Nucleus accumbens (tissue), 56 donors: ENCODE data around the gene PRAMEF18.
"Not testable (repeated sequence)": the region's sequence is repeated elsewhere in the genome, so short reads cannot be mapped to it uniquely, and the experiment has no call there.

Experiments used
- DNase-seq, 56 donors: peaks; one replicate each; lab custom pipeline; 2025; lab: John Stamatoyannopoulos, UW

The PRAMEF18 gene, protein sequence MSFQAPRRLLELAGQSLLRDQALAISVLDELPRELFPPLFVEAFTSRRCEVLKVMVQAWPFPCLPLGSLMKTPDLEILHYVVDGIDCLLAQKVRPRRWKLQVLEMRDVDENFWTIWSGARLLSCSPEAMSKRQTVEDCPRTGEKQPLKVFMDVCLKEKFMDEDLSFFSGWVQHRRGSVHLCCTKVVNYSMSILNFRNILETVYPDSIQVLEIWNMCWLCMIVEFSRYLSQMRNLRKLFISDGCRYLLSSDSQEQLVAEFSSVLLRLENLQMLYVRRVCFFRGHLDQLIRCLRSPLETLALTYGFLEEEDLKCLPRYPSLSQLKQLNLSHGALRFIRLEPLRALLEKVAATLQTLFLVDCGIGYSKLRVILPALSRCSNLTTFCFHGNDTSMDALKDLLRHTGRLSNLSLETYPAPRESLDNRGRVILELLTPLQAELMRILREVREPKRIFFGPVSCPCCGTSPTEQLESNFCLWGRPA

DNA sequence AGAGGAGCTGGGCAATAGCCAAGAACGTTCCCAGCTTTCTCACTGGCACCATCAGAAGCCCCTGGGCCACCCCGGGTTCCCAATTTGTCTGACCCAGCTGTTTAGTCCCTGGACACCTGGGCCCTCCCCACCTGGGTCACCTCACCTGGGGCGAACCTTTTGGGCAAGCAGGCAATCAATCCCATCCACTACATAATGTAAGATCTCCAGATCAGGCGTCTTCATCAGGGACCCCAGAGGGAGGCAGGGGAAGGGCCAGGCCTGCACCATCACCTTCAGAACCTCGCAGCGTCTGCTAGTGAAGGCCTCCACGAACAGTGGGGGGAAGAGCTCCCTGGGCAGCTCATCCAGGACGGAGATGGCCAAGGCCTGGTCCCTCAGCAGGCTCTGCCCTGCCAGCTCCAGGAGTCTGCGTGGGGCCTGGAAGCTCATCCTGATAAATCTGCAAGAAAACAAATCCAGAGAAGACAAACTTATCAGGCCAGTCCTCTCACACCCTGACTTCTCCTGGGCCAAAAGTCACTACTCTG lies at the start of gene PRAMEF18:
Gene PRAMEF18 (minus strand): TSS at position 480 of the 530 bp plus-strand sequence. CDS start 48 bp downstream, at position 432.
- DNase-seq, result not testable (repeated sequence)

DNA sequence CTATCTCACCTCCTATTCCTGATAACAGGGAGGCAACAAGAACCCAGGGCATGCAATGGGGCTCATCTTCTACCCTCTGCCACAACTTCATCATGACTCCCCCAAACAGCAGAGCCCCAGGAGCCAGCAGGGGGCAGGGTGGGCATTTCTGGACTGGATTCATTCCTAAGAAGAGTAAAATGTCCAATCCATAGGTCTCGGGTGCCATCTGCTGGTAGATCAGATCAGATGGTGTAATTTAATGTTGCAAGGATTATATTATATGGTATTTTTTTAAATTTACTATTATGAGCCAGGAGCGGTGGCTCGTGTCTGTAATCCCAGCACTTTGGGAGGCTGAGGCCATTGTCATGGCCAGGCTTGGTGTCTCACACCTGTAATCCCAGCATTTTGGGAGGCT lies 39.2 kb upstream of the PRAMEF18 start:
- DNase-seq, result not testable (repeated sequence)

DNA sequence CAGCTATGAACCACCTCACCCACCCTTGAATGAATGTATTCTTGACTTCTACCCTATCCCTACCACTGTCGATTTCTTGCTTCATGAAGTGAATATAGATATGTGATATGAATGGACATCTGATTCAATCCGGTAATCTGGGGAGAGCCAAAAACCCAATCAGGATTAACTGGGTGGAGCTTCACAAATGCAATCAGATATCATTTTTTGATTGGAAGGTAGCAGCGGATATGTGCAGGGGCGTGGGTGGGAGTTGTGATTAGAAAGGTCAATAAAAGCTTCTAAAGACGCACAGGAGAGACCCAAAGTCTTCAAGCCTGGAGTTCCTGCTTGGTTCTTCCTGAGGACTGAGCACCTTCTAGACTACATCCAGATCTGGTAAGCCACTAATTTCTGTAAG lies 27.9 kb upstream of the PRAMEF18 start, which contains the start of gene PRAMEF5:
Gene PRAMEF5 (plus strand): TSS at position 301 of the 400 bp plus-strand sequence. CDS start 5,071 bp downstream, outside the sequence.
- DNase-seq, result not testable (repeated sequence)

DNA sequence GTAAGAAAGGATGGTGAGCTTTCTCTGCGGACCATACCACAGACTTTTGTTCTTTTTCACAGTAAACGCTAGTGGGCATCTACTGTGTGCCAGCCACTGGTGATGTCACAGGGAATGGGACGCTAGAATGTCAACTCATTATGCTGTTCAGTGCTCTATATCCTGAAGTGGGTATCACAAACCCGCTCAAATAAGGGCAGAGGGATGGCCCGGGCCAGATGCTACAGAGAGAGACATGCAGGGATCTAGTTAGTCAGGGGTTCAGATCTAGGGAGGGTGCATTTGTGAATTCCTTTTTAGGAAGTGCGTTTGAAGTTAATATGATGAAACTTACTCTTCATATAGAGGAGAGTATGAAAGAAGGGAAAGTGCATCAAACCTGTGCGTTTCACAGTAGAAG lies 21.2 kb upstream of the PRAMEF18 start:
- not testable (repeated sequence) for DNase-seq

DNA sequence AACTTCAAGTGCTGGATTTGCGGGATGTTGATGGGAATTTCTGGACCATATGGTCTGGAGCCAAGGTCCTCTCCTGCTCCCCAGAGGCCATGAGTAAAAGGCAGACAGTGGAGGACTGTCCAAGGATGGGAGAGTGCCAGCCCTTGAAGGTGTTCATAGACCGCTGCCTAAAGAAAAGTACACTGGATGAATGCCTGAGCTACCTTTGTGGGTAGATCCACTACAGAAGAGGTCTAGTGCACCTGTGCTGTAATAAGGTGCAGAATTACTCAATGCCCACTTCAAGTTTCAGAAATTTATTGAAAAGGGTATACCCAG lies 20.6 kb upstream of the PRAMEF18 start:
- DNase-seq, result not testable (repeated sequence)

DNA sequence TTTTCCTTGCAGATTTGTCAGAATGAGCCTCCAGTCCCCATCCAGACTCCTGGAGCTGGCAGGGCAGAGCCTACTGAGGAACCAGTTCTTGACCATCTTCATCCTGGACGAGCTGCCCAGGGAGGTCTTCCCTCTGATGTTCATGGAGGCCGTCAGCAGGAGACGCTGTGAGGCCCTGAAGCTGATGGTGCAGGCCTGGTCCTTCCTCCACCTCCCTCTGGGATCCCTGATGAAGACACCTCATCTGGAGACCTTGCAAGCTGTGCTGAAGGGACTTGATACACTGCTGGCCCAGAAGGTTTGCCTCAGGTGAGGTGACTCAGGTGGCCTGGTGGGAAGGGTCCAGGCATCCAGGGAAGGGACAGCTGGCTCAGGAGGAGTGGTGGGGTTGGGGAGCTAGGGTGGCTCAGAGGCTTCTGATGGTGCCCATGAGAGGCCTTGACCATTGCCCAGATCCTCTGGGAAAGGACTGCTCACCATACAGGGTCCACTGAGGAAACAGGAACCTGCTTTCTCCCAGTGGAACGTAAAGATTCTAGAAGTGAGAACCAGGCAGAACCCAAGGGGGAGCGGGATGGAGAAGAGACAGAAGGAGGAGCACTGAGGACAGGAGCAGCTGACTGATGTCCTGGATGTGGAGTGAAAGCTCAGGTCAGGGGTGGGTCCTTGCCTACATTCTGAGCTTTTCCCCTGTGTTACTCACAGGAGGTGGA lies 20.0 kb upstream of the PRAMEF18 start:
- not testable (repeated sequence) for DNase-seq

DNA sequence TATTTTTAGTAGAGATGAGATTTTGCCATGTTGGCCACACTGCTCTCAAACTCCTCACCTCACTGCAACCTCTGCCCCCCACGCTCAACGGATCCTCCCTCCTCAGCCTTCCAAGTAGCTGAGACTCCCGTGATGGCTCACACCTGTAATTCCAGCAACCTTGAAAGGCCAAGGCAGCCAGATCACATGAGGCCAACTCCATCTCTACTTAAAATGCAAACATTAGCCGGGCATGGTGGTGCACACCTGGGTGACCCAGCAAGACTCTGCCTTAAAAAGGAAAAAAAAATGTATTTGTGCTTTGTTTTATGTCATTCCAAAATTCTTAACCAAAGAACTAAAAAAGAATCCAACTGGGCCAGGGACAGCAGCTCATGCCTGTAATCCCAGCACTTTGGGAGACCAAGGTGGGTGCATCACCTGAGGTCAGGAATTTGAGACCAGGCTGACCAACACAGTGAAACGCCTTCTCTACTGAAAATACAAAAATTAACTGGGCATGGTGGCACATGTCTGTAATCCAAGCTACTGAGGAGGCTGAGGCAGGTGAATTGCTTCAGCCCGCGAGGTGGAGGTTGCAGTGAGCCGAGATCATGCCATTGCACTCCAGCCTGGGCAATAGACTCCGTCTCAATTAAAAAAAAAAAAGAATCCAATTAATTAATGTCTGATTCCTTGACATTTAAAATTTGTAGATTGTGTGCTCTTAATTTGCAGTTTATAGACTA lies 17.7 kb upstream of the PRAMEF18 start:
- DNase-seq, result not testable (repeated sequence)

DNA sequence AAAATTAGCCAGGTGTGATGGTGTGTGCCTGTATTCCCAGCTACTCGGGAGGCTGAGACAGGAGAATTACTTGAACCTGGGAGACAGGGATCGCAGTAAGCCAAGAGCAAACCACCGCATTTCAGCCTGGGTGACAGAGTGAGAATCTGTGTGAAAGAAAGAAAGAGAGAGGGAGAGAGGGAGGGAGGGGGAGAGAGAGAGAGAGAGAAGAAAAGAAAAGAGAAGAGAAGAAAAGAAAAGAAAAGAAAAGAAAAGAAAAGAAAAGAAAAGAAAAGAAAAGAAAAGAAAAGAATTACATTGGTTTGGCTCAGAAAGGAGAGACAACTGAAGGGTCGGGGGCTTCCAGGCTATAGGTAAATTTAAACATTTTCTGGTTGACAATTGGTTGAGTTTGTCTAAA lies 13.7 kb upstream of the PRAMEF18 start:
- DNase-seq, result not testable (repeated sequence)

DNA sequence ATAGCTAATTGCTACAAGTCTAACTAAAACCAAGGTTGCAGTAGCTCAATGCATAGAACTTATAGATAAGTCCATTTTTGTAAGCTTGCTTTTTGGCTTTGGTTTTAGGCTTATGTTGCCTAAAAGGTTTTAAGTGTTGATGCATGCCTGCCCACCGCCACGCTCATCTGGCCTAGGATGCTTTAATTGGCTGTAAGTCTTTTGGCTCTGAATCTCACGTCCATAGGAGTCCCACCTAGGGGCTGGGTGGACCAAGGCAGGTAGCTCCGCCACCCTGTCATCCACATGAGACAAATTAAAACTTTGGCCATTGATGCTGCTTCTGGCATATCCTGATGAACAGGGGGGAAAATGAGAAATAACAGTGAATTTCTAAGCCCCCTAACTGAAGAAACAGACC lies 11.6 kb upstream of the PRAMEF18 start:
- DNase-seq, result not testable (repeated sequence)

DNA sequence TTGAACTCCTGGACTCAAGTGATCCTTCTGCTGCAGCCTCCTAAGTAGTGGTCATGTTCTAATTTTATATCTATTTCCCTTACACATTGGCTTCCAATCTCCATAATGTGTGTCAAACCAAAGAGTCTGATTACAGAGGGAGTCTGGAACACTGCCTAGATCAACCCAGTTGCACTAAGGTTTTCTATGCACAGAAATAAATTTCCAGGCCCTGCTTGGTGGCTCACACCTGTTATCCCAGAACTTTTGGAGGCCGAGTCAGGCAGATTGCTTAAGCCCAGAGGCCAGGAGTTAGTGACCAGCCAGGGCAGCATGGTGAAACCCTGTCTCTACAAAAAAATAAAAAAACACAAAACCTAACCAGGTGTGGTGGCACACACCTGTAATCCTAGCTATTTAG lies 8.1 kb upstream of the PRAMEF18 start:
- not testable (repeated sequence) for DNase-seq

DNA sequence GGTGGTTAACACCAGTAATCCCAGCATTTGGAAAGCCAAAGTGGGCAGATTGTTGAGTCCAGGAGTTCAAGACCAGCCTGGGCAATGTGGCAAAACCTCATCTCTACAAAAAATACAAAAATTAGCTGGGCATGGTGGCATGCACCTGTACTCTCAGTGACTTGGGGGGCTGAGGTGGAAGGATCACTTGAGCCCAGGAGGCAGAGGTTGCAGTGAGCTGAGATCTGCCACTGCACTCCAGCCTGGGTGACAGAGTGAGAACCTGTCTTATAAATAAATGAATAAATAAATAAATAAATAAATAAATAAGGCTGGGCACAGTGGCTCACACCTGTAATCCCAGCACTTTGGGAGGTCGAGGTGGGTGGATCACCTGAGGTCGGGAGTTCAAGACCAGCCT lies 6.1 kb upstream of the PRAMEF18 start:
- DNase-seq, result not testable (repeated sequence)

DNA sequence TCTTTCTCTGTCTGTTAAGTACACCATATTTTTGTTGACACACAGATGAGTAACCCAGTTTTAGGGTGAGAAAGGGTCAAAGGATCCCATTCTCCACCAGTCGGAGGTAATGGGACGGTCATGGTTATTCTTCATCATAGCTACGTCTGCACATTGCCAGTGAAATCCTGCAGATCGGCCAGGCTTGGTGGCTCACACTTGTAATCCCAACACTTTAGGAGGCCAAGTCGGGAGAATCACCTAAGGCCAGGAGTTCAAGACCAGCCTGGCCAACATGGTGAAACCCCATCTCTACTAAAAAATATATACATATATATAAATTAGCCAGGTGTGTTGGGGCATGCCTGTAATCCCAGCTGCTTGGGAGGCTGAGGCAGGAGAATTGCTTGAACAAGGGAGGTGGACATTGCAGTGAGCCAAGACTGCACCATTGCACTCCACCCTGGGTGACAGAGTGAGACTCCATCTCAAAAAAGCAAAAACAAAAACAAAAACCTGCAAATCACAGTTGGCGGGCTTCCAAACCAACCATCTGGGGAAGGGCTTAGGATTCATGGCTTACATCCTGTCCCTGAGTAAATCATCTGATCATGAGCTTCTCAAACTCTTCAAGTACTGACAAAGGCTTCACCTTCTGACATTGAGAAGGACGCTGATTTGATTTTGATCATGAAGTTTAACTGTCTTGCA lies 5.3 kb upstream of the PRAMEF18 start:
- DNase-seq, result not testable (repeated sequence)

DNA sequence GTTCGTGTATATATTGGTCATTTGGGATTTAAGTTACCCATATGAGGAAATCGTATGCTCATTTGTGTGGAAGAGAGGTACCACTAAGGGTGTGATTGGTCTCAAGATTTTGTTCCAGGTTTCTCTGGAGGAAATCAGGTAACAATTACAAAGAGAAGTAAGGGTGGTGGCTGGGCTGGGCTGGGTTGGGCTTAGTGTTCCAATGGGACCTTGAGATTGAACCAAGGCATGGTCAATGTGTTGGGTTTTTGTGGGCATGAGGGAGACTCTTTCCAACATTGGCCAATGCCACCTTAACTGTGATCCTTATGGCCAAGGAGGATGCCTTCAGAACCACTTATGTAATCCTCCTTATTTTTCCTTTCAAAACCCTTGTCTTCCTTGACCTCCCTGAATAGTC lies 4.6 kb upstream of the PRAMEF18 start:
- not testable (repeated sequence) for DNase-seq

DNA sequence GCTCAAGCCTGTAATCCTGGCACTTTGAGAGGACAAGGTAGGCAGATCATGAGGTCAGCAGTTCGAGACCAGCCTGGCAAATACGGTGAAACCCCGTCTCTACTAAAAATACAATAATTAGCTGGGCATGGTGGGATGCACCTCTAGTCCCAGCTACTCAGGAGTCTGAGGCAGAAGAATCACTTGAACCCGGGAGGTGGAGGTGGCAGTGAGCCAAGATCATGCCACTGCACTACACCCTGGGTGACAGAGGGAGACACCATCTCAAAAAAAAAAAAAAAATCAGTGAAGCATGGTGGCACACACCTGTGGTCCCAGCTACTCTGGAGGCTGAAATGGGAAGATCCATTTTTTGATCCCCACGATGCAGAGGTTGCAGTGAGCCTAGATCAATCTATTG lies 4.1 kb upstream of the PRAMEF18 start:
- DNase-seq, result not testable (repeated sequence)

DNA sequence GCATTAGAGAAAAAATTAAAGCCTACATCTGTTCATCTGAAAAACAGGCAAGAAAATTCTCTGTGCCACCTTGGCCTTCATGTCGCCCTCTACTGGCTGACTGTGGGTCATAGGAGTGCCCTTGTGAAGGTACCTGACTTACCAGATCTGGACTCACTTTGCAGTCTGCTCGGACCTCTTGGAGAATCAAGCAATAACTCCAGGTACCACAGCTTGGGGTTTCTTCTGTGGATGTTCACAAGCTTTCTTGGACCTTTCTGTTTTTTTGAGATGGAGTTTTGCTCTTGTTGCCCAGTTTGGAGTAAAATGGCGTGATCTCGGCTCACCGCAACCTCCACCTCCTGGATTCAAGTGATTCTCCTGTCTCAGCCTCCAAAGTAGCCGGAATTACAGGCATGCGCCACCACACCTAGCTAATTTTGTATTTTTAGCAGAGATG lies 2.4 kb upstream of the PRAMEF18 start:
- peak in 2 of 56 donors; percentile 8 to 11 for DNase-seq

DNA sequence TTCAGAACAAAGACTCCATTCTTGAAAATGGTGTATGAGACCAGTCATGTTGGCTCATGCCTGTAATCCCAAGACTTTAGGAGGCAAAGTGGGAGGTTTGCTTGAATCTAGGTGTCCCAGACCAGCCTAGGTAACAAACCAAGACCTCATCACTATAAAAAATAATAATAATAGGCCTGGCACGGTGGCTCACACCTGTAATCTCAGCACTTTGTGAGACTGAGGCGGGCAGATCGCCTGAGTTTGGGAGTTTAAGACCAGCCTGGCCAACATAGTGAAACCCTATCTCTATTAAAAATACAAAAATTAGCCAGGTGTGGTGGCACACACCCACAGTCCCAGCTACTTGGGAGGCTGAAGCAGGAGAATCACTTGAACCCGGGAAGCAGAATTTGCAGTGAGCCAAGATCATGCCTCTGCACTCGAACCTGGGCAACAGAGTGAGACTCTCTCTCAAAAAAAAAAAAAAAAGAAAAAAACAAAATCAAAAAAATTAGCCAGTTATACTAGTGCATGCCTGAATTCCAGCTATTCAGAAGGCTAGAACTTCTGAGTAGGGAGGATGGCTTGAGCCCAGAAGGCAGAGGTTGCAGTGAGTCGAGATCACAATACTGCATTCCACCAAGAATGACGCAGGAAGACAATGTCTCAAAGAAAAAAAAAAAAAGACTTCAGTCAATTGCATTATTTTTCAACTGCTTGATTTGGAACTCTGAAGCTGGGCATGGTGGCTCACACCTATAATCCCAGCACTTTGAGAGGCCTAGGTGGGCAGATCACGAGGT lies 1.5 kb upstream of the PRAMEF18 start:
- not testable (repeated sequence) for DNase-seq

DNA sequence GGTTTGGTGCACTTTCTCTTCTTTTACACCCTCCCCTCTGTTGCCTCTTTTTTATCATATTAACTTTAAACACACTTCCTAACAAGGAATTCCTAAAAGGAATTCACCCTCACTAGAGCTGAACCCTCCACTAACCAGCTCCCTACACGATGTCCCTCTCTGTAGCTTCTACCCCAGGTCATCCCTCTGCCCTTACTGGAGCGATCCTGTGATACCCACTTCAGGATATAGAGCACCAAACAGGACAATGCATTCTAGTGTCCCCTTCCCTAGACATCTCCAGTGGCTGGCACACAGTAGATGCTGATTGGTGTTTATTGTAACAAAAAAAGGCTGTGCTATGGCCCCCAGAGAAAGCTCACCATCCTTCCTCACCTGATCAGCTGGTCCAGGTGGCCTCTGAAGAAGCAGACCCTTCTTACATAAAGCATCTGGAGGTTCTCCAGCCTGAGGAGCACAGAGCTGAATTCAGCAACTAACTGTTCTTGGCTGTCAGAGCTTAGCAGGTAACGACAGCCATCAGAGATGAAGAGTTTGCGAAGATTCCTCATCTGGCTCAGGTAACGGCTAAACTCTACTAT lies 1.4 kb downstream of the PRAMEF18 start:
- DNase-seq, result no peak

DNA sequence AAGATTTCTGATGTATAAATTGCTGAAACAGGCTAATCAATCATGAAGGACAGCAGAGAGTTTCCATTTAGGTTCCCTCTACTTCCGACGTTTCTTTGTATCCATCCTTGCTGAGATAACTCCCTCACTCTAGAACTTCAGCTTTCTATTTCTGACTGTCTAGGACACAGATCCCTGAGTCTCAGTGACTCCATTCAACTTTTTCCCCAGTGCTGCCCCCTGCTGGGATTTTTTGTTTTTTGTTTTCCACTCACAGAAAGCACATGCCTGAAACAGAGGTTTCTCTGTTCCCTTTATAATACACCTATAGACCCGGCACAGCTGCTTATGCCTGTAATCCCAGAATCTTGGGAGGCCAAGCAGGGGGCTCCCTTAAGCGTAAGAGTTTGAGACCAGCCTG lies 3.2 kb downstream of the PRAMEF18 start:
- DNase-seq, result not testable (repeated sequence)

DNA sequence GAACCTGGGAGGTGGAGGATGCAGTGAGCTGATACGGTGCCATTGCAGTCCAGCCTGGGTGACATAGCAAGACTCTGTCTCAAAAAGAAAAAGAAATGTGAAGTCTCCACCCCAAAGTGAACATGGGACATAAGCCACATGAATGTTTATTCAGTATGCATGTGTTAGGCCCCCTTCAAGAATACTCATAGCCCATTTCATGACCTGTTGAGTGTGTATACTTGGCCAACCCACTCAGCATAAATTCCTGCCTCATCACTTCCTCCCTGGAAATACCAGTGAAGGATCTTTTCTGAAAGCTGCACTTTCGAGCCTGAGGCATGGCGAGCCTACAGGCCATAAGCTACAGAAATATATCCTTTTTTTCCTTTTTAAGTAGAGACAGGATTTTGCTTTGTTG lies 6.8 kb downstream of the PRAMEF18 start:
- DNase-seq, result not testable (repeated sequence)
